ENCODE results near the gene DRC7. TPM values are rescaled to one million over a fixed set of nuclear protein-coding genes. Genes with fewer than 3 reads are reported as not detected.
"Not testable (repeated sequence)": the region's sequence is repeated elsewhere in the genome, so short reads cannot be mapped to it uniquely, and the experiment has no call there.

DRC7 gene
- total and polyA plus RNA-seq, 2 experiments from 2014 or later: 0.83 to 2.0 TPM

GRCh38 chr16:57742543-57742942 is 47.9 kb downstream of the DRC7 start:
- H3K4me3 ChIP-seq: no peak overlapping the region
- DNase-seq (ENCODE audit: low read depth in 1 of 2, low spot score in 1 of 2): no peak
- no peaks in the 10 kb centered on the region for H3K36me3 ChIP-seq
- TF ChIP-seq, protein P1, sequence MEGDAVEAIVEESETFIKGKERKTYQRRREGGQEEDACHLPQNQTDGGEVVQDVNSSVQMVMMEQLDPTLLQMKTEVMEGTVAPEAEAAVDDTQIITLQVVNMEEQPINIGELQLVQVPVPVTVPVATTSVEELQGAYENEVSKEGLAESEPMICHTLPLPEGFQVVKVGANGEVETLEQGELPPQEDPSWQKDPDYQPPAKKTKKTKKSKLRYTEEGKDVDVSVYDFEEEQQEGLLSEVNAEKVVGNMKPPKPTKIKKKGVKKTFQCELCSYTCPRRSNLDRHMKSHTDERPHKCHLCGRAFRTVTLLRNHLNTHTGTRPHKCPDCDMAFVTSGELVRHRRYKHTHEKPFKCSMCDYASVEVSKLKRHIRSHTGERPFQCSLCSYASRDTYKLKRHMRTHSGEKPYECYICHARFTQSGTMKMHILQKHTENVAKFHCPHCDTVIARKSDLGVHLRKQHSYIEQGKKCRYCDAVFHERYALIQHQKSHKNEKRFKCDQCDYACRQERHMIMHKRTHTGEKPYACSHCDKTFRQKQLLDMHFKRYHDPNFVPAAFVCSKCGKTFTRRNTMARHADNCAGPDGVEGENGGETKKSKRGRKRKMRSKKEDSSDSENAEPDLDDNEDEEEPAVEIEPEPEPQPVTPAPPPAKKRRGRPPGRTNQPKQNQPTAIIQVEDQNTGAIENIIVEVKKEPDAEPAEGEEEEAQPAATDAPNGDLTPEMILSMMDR (IDR thresholded peaks at IDR 0.05; ENCODE audit: low read depth, low read length): no peak
- H3K9me3 ChIP-seq (ENCODE audit: low read depth): no peaks in the 10 kb centered on the region
- H3K27ac ChIP-seq: no peak overlapping the region
- H3K27me3 ChIP-seq: no peaks in the 10 kb centered on the region
- peaks cover 5% of the 10 kb centered on the region for H3K4me1 ChIP-seq (ENCODE audit: low read depth)

DNA sequence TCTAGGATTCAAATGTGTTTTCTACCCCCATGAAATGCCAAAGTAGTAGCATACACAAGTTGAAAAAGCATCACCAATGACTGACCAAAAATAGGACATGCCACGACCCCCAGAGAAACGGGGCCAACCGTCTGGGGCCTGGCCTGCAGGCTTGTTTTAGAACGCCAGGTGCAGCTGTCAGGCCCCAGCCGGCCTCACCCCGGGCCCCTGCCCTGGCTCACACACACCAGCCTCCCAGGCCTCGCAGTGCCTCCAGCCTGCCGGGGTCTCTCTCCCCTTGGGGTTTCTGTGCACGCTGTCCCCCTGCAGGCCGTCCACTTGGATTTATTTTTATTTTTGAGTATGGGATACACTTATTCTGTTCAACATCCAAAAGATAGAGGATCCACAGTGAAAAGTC is 48.9 kb downstream of the DRC7 start:
- Histone ChIP-seq H3K27ac (peak overlapping the region; percentile 70), H3K36me3 (no peaks in the 10 kb centered on the region), H3K4me1 (ENCODE audit: low read depth) (peaks cover 5% of the 10 kb centered on the region), H3K9me3 (ENCODE audit: low read depth) (no peaks in the 10 kb centered on the region), H3K27me3 (no peaks in the 10 kb centered on the region), H3K4me3 (no peak overlapping the region)
- no peak for DNase-seq (ENCODE audit: low read depth in 1 of 2, low spot score in 1 of 2)
- TF ChIP-seq, protein P1 (IDR thresholded peaks at IDR 0.05; ENCODE audit: low read depth, low read length): no peak

- no peaks in the 10 kb centered on the region for H3K27me3 ChIP-seq
- no peaks in the 10 kb centered on the region for H3K9me3 ChIP-seq (ENCODE audit: low read depth)
- H3K27ac ChIP-seq: peak overlapping the region; percentile 70
- TF ChIP-seq, protein P1 (IDR thresholded peaks at IDR 0.05; ENCODE audit: low read depth, low read length): no peak
- H3K4me1 ChIP-seq (ENCODE audit: low read depth): peaks cover 5% of the 10 kb centered on the region
- H3K36me3 ChIP-seq: no peaks in the 10 kb centered on the region
- DNase-seq (ENCODE audit: low read depth in 1 of 2, low spot score in 1 of 2): no peak
- H3K4me3 ChIP-seq: no peak overlapping the region
These were observed 49.5 kb downstream of the DRC7 start for GRCh38 chr16:57743886-57744641.

DNA sequence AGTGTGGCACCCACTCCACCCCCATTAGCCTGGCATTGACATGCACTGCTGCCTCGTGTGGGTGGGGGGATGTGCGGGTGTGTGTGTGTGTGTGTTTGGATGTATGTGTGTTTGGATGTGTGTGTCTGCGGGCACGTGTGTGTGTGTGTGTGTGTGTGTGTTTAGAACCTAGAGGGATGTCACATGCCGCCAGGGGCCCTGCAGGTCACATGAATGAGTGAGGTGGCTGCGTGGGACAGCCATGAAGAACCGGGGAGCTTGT is 50.0 kb downstream of the DRC7 start:
- TF ChIP-seq, protein P1 (IDR thresholded peaks at IDR 0.05; ENCODE audit: low read depth, low read length): no peak
- H3K27me3 ChIP-seq: no peaks in the 10 kb centered on the region
- no peak overlapping the region for H3K27ac ChIP-seq
- no peaks in the 10 kb centered on the region for H3K9me3 ChIP-seq (ENCODE audit: low read depth)
- H3K4me1 ChIP-seq (ENCODE audit: low read depth): peaks cover 5% of the 10 kb centered on the region
- H3K4me3 ChIP-seq: no peak overlapping the region
- no peak for DNase-seq (ENCODE audit: low read depth in 1 of 2, low spot score in 1 of 2)
- H3K36me3 ChIP-seq: no peaks in the 10 kb centered on the region

DNA sequence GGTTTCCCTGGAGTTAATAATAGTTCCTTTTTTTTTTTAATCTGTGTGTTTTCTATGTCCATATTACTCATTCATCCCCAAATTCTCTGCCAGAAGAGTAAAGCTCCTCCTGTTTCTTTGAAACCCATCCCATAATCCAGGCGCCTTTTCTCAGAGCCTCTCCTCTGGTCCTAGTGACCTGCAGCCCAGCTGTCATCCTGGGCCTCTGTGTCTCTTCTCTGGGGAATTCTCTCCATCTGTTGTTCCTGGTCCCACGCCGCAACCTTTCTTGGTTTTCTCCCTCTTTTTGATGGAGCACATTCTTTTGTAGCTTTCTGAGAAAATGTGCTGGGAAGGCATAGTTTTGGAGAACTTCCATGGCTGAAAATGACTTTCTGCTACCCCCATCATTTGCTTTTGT is 51.2 kb downstream of the DRC7 start:
- Histone ChIP-seq H3K4me3 (no peak overlapping the region), H3K27ac (no peak overlapping the region)

DNA sequence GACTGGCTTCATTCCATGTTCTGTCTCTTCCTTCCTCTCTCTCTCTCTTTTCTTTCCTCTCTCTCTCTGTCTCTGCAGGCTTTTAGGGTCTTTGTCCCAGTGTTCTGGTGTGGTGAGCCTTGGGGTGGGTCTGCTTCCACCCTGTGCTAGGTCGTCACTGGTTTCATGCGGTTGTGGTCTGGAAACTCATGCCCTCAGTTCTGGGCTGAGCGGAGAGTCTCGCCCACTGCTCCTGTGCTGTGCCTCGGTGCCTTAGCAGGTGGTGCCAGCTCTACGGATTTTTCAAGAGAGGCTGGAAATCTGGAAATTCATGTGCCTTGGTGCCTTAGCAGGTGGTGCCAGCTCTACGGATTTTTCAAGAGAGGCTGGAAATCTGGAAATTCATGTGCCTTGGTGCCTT is 51.7 kb downstream of the DRC7 start:
- not testable (repeated sequence) for H3K4me1 ChIP-seq (ENCODE audit: low read depth); H3K27ac ChIP-seq; H3K27me3 ChIP-seq; H3K9me3 ChIP-seq (ENCODE audit: low read depth); DNase-seq (ENCODE audit: low read depth in 1 of 2, low spot score in 1 of 2); H3K36me3 ChIP-seq; H3K4me3 ChIP-seq

More for the DNA sequence above, 51.2 kb downstream of the DRC7 start:
- Histone ChIP-seq H3K36me3 (no peaks in the 10 kb centered on the region), H3K4me1 (ENCODE audit: low read depth) (peaks cover 5% of the 10 kb centered on the region), H3K9me3 (ENCODE audit: low read depth) (no peaks in the 10 kb centered on the region), H3K27me3 (no peaks in the 10 kb centered on the region)
- DNase-seq (ENCODE audit: low read depth in 1 of 2, low spot score in 1 of 2): no peak
- TF ChIP-seq, protein P1 (IDR thresholded peaks at IDR 0.05; ENCODE audit: low read depth, low read length): no peak
